Adrenal gland (tissue), 12 donors: ENCODE measurements around the gene PRR19. TPM values are rescaled to one million over a fixed set of nuclear protein-coding genes. Genes with fewer than 3 reads are reported as not detected.

ENCODE experiments used
- DNase-seq, 7 donors: peaks; one replicate each; pipeline ENCODE4 v3.0.0-alpha.2; 2019 to 2020
- H3K27ac ChIP-seq, 5 donors: fragments of 200-600 bp; sonication (generic) in 4 of 5; 1 replicate in 3 of 5; 2 replicates in 2 of 5; pipeline versions ENCODE4 v1.5.1 to v1.8.0; 2016 to 2020; ENCODE audit warnings: mild to moderate bottlenecking in 1 of 5
- H3K27me3 ChIP-seq: fragments of 200-600 bp; 2 replicates; pipeline ENCODE4 v1.8.0; 2021
- H3K36me3 ChIP-seq, 2 donors: fragments of 200-600 bp; replicated peaks in 1 of 2; 1 replicate in 1 of 2; 2 replicates in 1 of 2; pipeline versions ENCODE4 v1.5.1 to v1.8.0; 2018 to 2022
- H3K4me1 ChIP-seq, 2 donors: fragments of 200-600 bp; replicated peaks in 1 of 2; 1 replicate in 1 of 2; 2 replicates in 1 of 2; pipeline versions ENCODE4 v1.5.1 to v1.8.0; 2018 to 2021
- H3K4me3 ChIP-seq, 4 donors: fragments of 200-600 bp; sonication (generic) in 3 of 4; one replicate each; pipeline ENCODE4 v1.5.1; 2016 to 2018
- H3K9me3 ChIP-seq, 3 donors: fragments of 200-600 bp; sonication (generic) in 1 of 3; replicated peaks in 1 of 3; 1 replicate in 2 of 3; 2 replicates in 1 of 3; pipeline versions ENCODE4 v1.5.1 to v1.8.0; 2016 to 2021
- CTCF ChIP-seq, 6 experiments: fragments of 450-650 bp in 4 of 6; fragments of 200-600 bp in 2 of 6; sonication (generic) in 1 of 6; IDR thresholded peaks; 1 replicate in 5 of 6; 2 replicates in 1 of 6; pipeline versions ENCODE4 v1.5.1 to v1.8.0; 2016 to 2021; ENCODE audit warnings: antibody characterized with exemption in 6 of 6, mild to moderate bottlenecking in 2 of 6, moderate library complexity in 1 of 6
- POLR2A ChIP-seq, 2 donors: fragments of 450-650 bp; IDR thresholded peaks; one replicate each; pipeline ENCODE4 v1.6.1; 2017; ENCODE audit warnings: antibody characterized with exemption in 2 of 2, mild to moderate bottlenecking in 2 of 2, moderate library complexity in 1 of 2
- WGBS, 4 donors: extraction: QIAGEN DNeasy Blood & Tissue Kit in 2 of 4; methylation state at CpG; one replicate each; pipeline versions ENCODE4 v1.1.5 to v1.1.7; 2013 to 2017; 5-methylcytosine and 5-hydroxymethylcytosine counted together
- intact Hi-C, 2 donors: fragments of 100-400 bp; cut with DNase I; formaldehyde crosslinking; loops; one replicate each; pipeline versions ENCODE4 v1.14.1 to v1.15.0; 2022 to 2023
- polyA plus RNA-seq, 3 donors: library from polyadenylated mRNA; stranded (reverse); fragments of 200-250 nt in 2 of 3; fragments of 350-450 nt in 1 of 3; fragmentation: Illumina TruSeq in 1 of 3; extraction: RNeasy Lipid Tissue Mini Kit (QIAGEN cat#74804) in 1 of 3; gene quantifications; one replicate each; pipeline ENCODE4 v1.2.3, GENCODE V29; 2013 to 2014
- total RNA-seq, 9 donors: library from RNA; depleted of rRNA in 4 of 9; stranded (reverse); fragments of >200 nt in 4 of 9; fragments of 120-200 nt in 1 of 9; fragmentation: NEBNext Ultra II Directional in 1 of 9; extraction: Animal tissue kit (Norgen Biotek cat#: 25700) in 1 of 9; gene quantifications; one replicate each; pipeline versions ENCODE4 v1.1.0 to v1.2.4, GENCODE V29; 2013 to 2023
- donor health status: healthy with polysubstance abuse.
- donor health status: Bipolar disorder and iron deficiency.
- donor health status: DM: yes; HTN: yes; CAD: no.
- donor health status: DM: no; HTN: no; CAD: no.
- donor health status: DM: no; HTN: no; CAD: no.
- donor health status: DM: yes; HTN: yes; CAD: no.

Gene PRR19
- total and polyA plus RNA-seq, 12 donors: 0.51 to 2.5 (median 1.5) TPM

- Histone ChIP-seq H3K9me3 (no peaks in the 10 kb centered on the region), H3K4me1 (peaks cover 14 to 22% of the 10 kb centered on the region in 2 donors), H3K36me3 (no peaks in the 10 kb centered on the region), H3K27ac (peak within 1 kb of the TSS in 3 of 5 donors; percentile 64 to 78 (median 65)), H3K4me3 (peak within 1 kb of the TSS; percentile 52 to 91 (median 76)), H3K27me3 (peaks cover 16% of the 10 kb centered on the region)
- TF ChIP-seq CTCF (IDR thresholded peaks at IDR 0.05) (peak in 4 of 6 experiments; percentile 74 to 90 (median 87)), POLR2A (IDR thresholded peaks at IDR 0.05) (peak; percentile 63 to 95)
- intact Hi-C loops: loop anchor here in 1 of 2 donors (10.0 kb wide), 1 partner anchor 191 kb away; the partner anchor contains the start of gene POU2F2
- peak; percentile 97 to 99 (median 98) for DNase-seq
- WGBS, 4 donors: 0 to 1% (median 0%) methylated on average over 4 to 45 of the region's 45 CpGs
Measured at GRCh38 chr19:42325308-42325895, 23.5 kb downstream of the PRR19 start, which contains the start of gene MEGF8. MEGF8 (plus strand) TSS chr19:42325635; CDS start chr19:42326244, 609 bp downstream.

GRCh38 chr19:42325896-42326771 is 24.2 kb downstream of the PRR19 start:
- DNase-seq: peak in 6 of 7 donors; percentile 31 to 63 (median 38)
- H3K36me3 ChIP-seq: no peaks in the 10 kb centered on the region
- TF ChIP-seq CTCF (IDR thresholded peaks at IDR 0.05) (peak in 1 of 6 experiments; percentile 21), POLR2A (IDR thresholded peaks at IDR 0.05) (no peak)
- peak overlapping the region; percentile 52 to 91 (median 76) for H3K4me3 ChIP-seq
- WGBS, 4 donors: 4 to 14% (median 6%) methylated on average over 4 to 37 of the region's 37 CpGs
- peak overlapping the region in 3 of 5 donors; percentile 64 to 78 (median 65) for H3K27ac ChIP-seq
- intact Hi-C loops: loop anchor here in 1 of 2 donors (10.0 kb wide), 1 partner anchor 191 kb away; the partner anchor contains the start of gene POU2F2
- H3K4me1 ChIP-seq: peaks cover 14 to 22% of the 10 kb centered on the region in 2 donors
- H3K27me3 ChIP-seq: peaks cover 16% of the 10 kb centered on the region
- H3K9me3 ChIP-seq: no peaks in the 10 kb centered on the region

GRCh38 chr19:42326969-42327368 is 25.0 kb downstream of the PRR19 start:
- H3K4me3 ChIP-seq: peak overlapping the region in 1 of 4 donors; percentile 91
- intact Hi-C loops: loop anchor here in 1 of 2 donors (10.0 kb wide), 1 partner anchor 192 kb away; the partner anchor contains the start of gene POU2F2

More at GRCh38 chr19:42326969-42327368, 25.0 kb downstream of the PRR19 start:
- TF ChIP-seq POLR2A (IDR thresholded peaks at IDR 0.05) (no peak), CTCF (IDR thresholded peaks at IDR 0.05) (no peak)
- H3K27me3 ChIP-seq: peaks cover 16% of the 10 kb centered on the region
- no peak overlapping the region for H3K27ac ChIP-seq
- H3K9me3 ChIP-seq: no peaks in the 10 kb centered on the region
- no peaks in the 10 kb centered on the region for H3K36me3 ChIP-seq
- no peak for DNase-seq
- H3K4me1 ChIP-seq: peaks cover 14 to 22% of the 10 kb centered on the region in 2 donors
